ENCODE measurements around the gene MRM2. TPM values are rescaled to one million over a fixed set of nuclear protein-coding genes. Genes with fewer than 3 reads are reported as not detected.

The MRM2 gene
- total RNA-seq: 10 to 100 TPM; 23.6 to 25.7 TPM

DNA sequence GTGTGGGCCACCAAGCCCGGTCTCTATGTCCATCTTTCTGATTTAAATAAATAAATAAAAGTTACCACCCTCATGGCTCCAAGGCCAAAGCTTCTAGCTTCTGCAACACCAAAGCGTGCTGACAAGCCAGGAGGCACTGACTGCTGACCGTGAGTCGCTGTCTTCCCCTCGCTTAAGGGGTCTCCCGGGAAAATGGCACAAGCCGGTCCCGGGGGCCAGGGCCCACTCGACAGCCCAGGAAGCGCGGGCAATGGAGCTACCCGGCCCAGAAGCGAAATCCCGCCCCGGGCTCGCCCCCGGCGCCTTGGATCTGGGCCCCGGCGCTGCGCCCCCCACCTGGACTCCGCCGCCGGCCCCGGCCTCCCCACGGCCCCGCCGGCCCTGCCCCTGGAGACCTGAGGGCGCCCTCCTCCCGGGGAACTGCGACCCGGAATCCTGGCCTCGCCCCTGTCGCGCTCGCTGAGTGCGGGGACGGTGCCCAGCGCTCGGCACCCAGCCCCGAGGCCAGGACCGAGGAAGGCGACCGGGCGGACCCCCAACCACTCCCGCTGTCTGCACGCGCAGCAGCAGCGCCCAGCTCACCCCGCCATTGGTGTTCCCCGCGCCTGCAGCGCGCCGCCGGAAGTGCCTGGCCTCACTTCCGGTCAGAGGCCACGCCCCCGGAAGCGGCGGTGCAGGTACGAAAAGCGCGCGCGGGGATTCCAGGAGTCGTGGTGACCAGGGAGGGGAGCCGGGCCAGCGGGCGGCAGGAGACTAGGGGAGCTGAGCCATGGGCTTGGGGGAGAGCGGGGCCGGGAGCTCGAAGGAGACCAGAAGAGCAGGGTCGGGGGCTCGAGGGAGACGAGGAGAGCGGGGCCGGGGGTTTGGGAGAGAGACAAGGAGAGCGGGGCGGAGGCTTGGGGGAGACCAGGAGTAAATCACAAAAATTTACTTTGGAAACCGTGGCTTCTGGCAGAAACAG is at the start of gene MRM2, which contains the start of gene NUDT1:
TSS of gene MRM2 (minus strand) at position 626 of the 961 bp plus-strand sequence. CDS start at position 590, 36 bp downstream.
TSS of gene NUDT1 (plus strand) at position 647 of the 961 bp plus-strand sequence. CDS start 2,349 bp downstream, outside the sequence.
- H3K4me3 Mint-ChIP-seq: peak within 1 kb of the TSS; percentile 92
- peak; percentile 78 for DNase-seq
- POLR2A ChIA-PET: interaction anchor here (0.7 to 2.7 kb wide), 10 partner anchors 9 to 710 kb away, joined by 3 to 38 read pairs (median 4); partner anchors contain the start of gene MAD1L1
- peaks cover 47% of the 10 kb centered on the region for H3K4me1 Mint-ChIP-seq
- peaks cover 32% of the 10 kb centered on the region for H3K36me3 Mint-ChIP-seq (ENCODE audit: low read depth)
- CTCF ChIA-PET: interaction anchor here (1.4 to 1.7 kb wide), 2 partner anchors 9 to 106 kb away, joined by 5 to 8 read pairs; partner anchors contain the start of gene MAD1L1
- peak within 1 kb of the TSS; percentile 85 for H3K27ac Mint-ChIP-seq
- no peaks in the 10 kb centered on the region for H3K27me3 Mint-ChIP-seq
- no peaks in the 10 kb centered on the region for H3K9me3 Mint-ChIP-seq

- Mint-ChIP-seq H3K27me3 (no peaks in the 10 kb centered on the region), H3K4me1 (no peaks in the 10 kb centered on the region), H3K36me3 (ENCODE audit: low read depth) (no peaks in the 10 kb centered on the region), H3K4me3 (no peak overlapping the region), H3K27ac (no peak overlapping the region), H3K9me3 (no peaks in the 10 kb centered on the region)
- POLR2A ChIA-PET: no interaction called here
- DNase-seq: no peak
- CTCF ChIA-PET: no interaction called here
Measured at GRCh38 chr7:2290877-2291276, 48.9 kb upstream of the MRM2 start.

- Mint-ChIP-seq H3K27me3 (no peaks in the 10 kb centered on the region), H3K4me3 (no peak overlapping the region), H3K9me3 (no peaks in the 10 kb centered on the region), H3K36me3 (ENCODE audit: low read depth) (no peaks in the 10 kb centered on the region), H3K4me1 (no peaks in the 10 kb centered on the region), H3K27ac (no peak overlapping the region)
- ChIA-PET POLR2A (no interaction called here), CTCF (interaction anchor here (0.9 kb wide), 1 partner anchor 58 kb away, joined by 3 read pairs; no protein-coding TSS in a partner anchor)
- no peak for DNase-seq
Measured at GRCh38 chr7:2289621-2290020, 47.6 kb upstream of the MRM2 start.

GRCh38 chr7:2289111-2289586 is 47.1 kb upstream of the MRM2 start:
- POLR2A ChIA-PET: no interaction called here
- Mint-ChIP-seq H3K36me3 (ENCODE audit: low read depth) (no peaks in the 10 kb centered on the region), H3K9me3 (no peaks in the 10 kb centered on the region), H3K27me3 (no peaks in the 10 kb centered on the region), H3K4me1 (no peaks in the 10 kb centered on the region), H3K4me3 (no peak overlapping the region), H3K27ac (no peak overlapping the region)
- CTCF ChIA-PET: interaction anchor here (0.9 kb wide), 1 partner anchor 59 kb away, joined by 3 read pairs; no protein-coding TSS in a partner anchor
- no peak for DNase-seq

GRCh38 chr7:2288503-2288902 is 46.5 kb upstream of the MRM2 start:
- H3K4me1 Mint-ChIP-seq: no peaks in the 10 kb centered on the region
- H3K27ac Mint-ChIP-seq: no peak overlapping the region
- POLR2A ChIA-PET: no interaction called here
- no peaks in the 10 kb centered on the region for H3K9me3 Mint-ChIP-seq
- no peak for DNase-seq
- no peaks in the 10 kb centered on the region for H3K36me3 Mint-ChIP-seq (ENCODE audit: low read depth)
- no peaks in the 10 kb centered on the region for H3K27me3 Mint-ChIP-seq
- CTCF ChIA-PET: no interaction called here
- no peak overlapping the region for H3K4me3 Mint-ChIP-seq

- Mint-ChIP-seq H3K27ac (no peak overlapping the region), H3K9me3 (no peaks in the 10 kb centered on the region), H3K36me3 (ENCODE audit: low read depth) (no peaks in the 10 kb centered on the region), H3K4me3 (no peak overlapping the region), H3K27me3 (no peaks in the 10 kb centered on the region), H3K4me1 (no peaks in the 10 kb centered on the region)
- no peak for DNase-seq
- POLR2A ChIA-PET: no interaction called here
- CTCF ChIA-PET: no interaction called here
Measured at GRCh38 chr7:2287745-2288144, 45.7 kb upstream of the MRM2 start.

DNA sequence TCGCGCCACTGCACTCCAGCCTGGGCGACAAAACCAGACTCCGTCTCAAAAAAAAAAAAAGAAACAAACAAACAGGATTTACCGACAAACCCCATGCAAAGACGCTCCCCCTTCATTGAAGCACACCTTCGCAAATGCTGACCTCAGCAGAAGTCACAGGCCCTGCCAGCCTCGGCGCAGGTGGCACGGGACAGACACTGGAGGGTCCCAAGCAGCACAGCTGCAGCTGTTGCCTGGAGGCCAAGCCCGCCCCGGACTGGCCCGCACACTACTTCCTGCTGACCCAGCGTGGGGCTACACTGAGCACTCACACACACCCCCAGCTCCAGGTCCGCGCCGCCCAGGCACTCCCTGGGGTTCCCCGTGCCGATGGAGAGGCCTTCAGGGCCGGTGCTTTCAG is 41.1 kb upstream of the MRM2 start:
- H3K4me1 Mint-ChIP-seq: no peaks in the 10 kb centered on the region
- no peaks in the 10 kb centered on the region for H3K9me3 Mint-ChIP-seq
- no peak overlapping the region for H3K4me3 Mint-ChIP-seq
- CTCF ChIA-PET: no interaction called here
- POLR2A ChIA-PET: no interaction called here
- H3K36me3 Mint-ChIP-seq (ENCODE audit: low read depth): no peaks in the 10 kb centered on the region
- no peak overlapping the region for H3K27ac Mint-ChIP-seq
- no peaks in the 10 kb centered on the region for H3K27me3 Mint-ChIP-seq
- DNase-seq: no peak

- Mint-ChIP-seq H3K27ac (no peak overlapping the region), H3K27me3 (no peaks in the 10 kb centered on the region), H3K4me1 (no peaks in the 10 kb centered on the region), H3K9me3 (no peaks in the 10 kb centered on the region), H3K36me3 (ENCODE audit: low read depth) (peaks cover under 1% of the 10 kb centered on the region), H3K4me3 (no peak overlapping the region)
- ChIA-PET POLR2A (no interaction called here), CTCF (no interaction called here)
- no peak for DNase-seq
Measured at GRCh38 chr7:2282185-2282751, 40.3 kb upstream of the MRM2 start.

DNA sequence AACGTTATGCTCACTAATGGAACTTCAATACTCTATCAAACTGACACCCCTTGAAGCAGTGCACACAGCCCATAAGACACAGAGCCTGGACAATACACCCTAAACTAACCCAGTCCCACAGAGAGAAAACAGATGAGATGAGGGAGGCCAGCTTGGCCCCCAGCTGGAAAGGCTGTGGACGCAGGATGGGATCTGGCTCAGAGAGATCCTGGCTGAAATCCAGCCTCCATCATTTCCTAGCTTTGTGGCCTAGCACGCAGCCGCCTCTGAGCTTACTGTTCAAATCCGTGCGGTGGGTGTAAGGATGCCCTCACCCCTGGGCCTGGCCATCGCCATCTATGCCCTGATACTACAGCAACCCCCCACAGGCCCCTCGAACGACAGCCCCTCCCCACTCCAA is 39.5 kb upstream of the MRM2 start:
- no peaks in the 10 kb centered on the region for H3K9me3 Mint-ChIP-seq
- H3K27ac Mint-ChIP-seq: no peak overlapping the region
- peaks cover 5% of the 10 kb centered on the region for H3K36me3 Mint-ChIP-seq (ENCODE audit: low read depth)
- H3K4me3 Mint-ChIP-seq: no peak overlapping the region
- ChIA-PET POLR2A (interaction anchor here (0.6 kb wide), 1 partner anchor 59 kb away, joined by 3 read pairs; no protein-coding TSS in a partner anchor), CTCF (no interaction called here)
- no peaks in the 10 kb centered on the region for H3K27me3 Mint-ChIP-seq
- DNase-seq: no peak
- no peaks in the 10 kb centered on the region for H3K4me1 Mint-ChIP-seq

GRCh38 chr7:2280424-2280823 is 38.4 kb upstream of the MRM2 start:
- H3K4me3 Mint-ChIP-seq: no peak overlapping the region
- ChIA-PET CTCF (interaction anchor here (0.6 kb wide), 1 partner anchor 69 kb away, joined by 4 read pairs; no protein-coding TSS in a partner anchor), POLR2A (no interaction called here)
- H3K36me3 Mint-ChIP-seq (ENCODE audit: low read depth): peaks cover 5% of the 10 kb centered on the region
- no peaks in the 10 kb centered on the region for H3K9me3 Mint-ChIP-seq
- no peaks in the 10 kb centered on the region for H3K4me1 Mint-ChIP-seq
- no peak for DNase-seq
- H3K27me3 Mint-ChIP-seq: no peaks in the 10 kb centered on the region
- no peak overlapping the region for H3K27ac Mint-ChIP-seq

DNA sequence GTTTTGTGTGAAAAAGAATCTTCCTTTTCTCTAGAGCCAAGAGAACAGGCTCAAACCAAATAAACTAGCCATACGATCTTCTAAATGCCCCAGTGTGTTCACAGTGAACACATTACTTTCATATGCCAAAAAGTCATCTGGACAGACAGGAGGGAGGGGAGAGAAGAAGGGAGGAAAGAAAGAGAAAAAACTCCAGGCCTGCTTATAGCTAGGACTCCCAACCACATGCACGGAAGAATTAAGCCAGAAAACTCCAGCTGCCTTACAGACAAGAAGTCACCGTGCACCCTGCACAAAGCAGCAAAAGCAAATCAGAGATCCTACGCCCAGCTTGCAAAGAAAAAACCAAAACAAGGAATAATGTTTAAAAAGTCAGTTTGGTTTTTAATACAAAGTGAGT is 37.9 kb upstream of the MRM2 start:
- ChIA-PET POLR2A (no interaction called here), CTCF (interaction anchor here (0.6 kb wide), 1 partner anchor 69 kb away, joined by 4 read pairs; no protein-coding TSS in a partner anchor)
- Mint-ChIP-seq H3K36me3 (ENCODE audit: low read depth) (peaks cover 5% of the 10 kb centered on the region), H3K9me3 (no peaks in the 10 kb centered on the region), H3K27ac (no peak overlapping the region), H3K4me3 (no peak overlapping the region), H3K4me1 (no peaks in the 10 kb centered on the region), H3K27me3 (no peaks in the 10 kb centered on the region)
- DNase-seq: no peak

- Mint-ChIP-seq H3K36me3 (ENCODE audit: low read depth) (peaks cover 5% of the 10 kb centered on the region), H3K4me3 (no peak overlapping the region), H3K27ac (no peak overlapping the region), H3K27me3 (no peaks in the 10 kb centered on the region), H3K4me1 (no peaks in the 10 kb centered on the region), H3K9me3 (no peaks in the 10 kb centered on the region)
- CTCF ChIA-PET: no interaction called here
- DNase-seq: no peak
- POLR2A ChIA-PET: no interaction called here
Measured at GRCh38 chr7:2278026-2278425, 36.0 kb upstream of the MRM2 start.

- ChIA-PET CTCF (no interaction called here), POLR2A (no interaction called here)
- H3K27me3 Mint-ChIP-seq: no peaks in the 10 kb centered on the region
- peaks cover 5% of the 10 kb centered on the region for H3K36me3 Mint-ChIP-seq (ENCODE audit: low read depth)
- H3K4me1 Mint-ChIP-seq: no peaks in the 10 kb centered on the region
- H3K9me3 Mint-ChIP-seq: no peaks in the 10 kb centered on the region
- DNase-seq: no peak
- H3K4me3 Mint-ChIP-seq: no peak overlapping the region
- no peak overlapping the region for H3K27ac Mint-ChIP-seq
Measured at GRCh38 chr7:2276107-2276506, 34.1 kb upstream of the MRM2 start.

Measured in activated CD4-positive, alpha-beta memory T cell treated with anti-CD3 and anti-CD28 coated beads, Interleukin-2, amount 10 ng/mL, durations not matched to agents 7 days and 5 days (primary cell).